Smooth muscle cell (in vitro differentiated cells): ENCODE results near the gene ATXN1. TPM values are rescaled to one million over a fixed set of nuclear protein-coding genes. Genes with fewer than 3 reads are reported as not detected.

Experiments used
- DNase-seq: peaks from one replicate; lab custom pipeline; 2025; ENCODE audit not compliant: unreplicated experiment; lab: John Stamatoyannopoulos, UW
- H2AFZ ChIP-seq: fragments of 200-600 bp; sonication (generic); 2 replicates; pipeline ENCODE4 v1.6.0; 2016; ENCODE audit warnings: antibody characterized with exemption, low read depth, mild to moderate bottlenecking
- H3F3A ChIP-seq: fragments of 200-600 bp; sonication (generic); 2 replicates; pipeline ENCODE4 v1.6.0; 2017; ENCODE audit warnings: antibody characterized with exemption, low read depth
- H3K27ac ChIP-seq: fragments of 200-600 bp; sonication (generic); 2 replicates; pipeline ENCODE4 v1.5.1; 2016; ENCODE audit warnings: low read depth, mild to moderate bottlenecking
- H3K27me3 ChIP-seq: fragments of 200-600 bp; sonication (generic); 2 replicates; pipeline ENCODE4 v1.6.1; 2016; ENCODE audit warnings: low read depth, mild to moderate bottlenecking
- H3K36me3 ChIP-seq: fragments of 200-600 bp; sonication (generic); 2 replicates; pipeline ENCODE4 v1.5.1; 2016; ENCODE audit warnings: low read depth
- H3K4me1 ChIP-seq: fragments of 200-600 bp; sonication (generic); 2 replicates; pipeline ENCODE4 v1.5.1; 2016; ENCODE audit warnings: low read depth
- H3K4me2 ChIP-seq: fragments of 200-600 bp; sonication (generic); 2 replicates; pipeline ENCODE4 v1.6.0; 2016; ENCODE audit warnings: mild to moderate bottlenecking
- H3K4me3 ChIP-seq: fragments of 200-600 bp; sonication (generic); 2 replicates; pipeline ENCODE4 v1.5.1; 2016; ENCODE audit warnings: mild to moderate bottlenecking
- H3K79me2 ChIP-seq: fragments of 200-600 bp; sonication (generic); 2 replicates; pipeline ENCODE4 v1.6.0; 2016; ENCODE audit warnings: low read depth, mild to moderate bottlenecking
- H3K9ac ChIP-seq: fragments of 200-600 bp; sonication (generic); 2 replicates; pipeline ENCODE4 v1.6.0; 2016; ENCODE audit warnings: low read depth
- H3K9me3 ChIP-seq: fragments of 200-600 bp; sonication (generic); replicated peaks from 2 replicates; pipeline ENCODE4 v1.5.1; 2016; ENCODE audit warnings: low read depth
- H4K20me1 ChIP-seq: fragments of 200-600 bp; sonication (generic); 2 replicates; pipeline ENCODE4 v1.6.0; 2016; ENCODE audit warnings: low read depth
- WGBS: methylation state at CpG from one replicate; pipeline ENCODE4 v1.1.7; 2016; ENCODE audit warnings: low lambda C conversion rate; 5-methylcytosine and 5-hydroxymethylcytosine counted together
- polyA plus RNA-seq: library from polyadenylated mRNA; unstranded; fragments of >200 nt; fragmentation: Nextera tagmentation; extraction: Ambion mirVana; gene quantifications from 2 replicates; pipeline ENCODE4 v1.2.1, GENCODE V29; 2016
- total RNA-seq: library from RNA; depleted of rRNA; stranded (reverse); fragments of >200 nt; gene quantifications from 2 replicates; pipeline ENCODE4 v1.2.3, GENCODE V29; 2014
- TF ChIP-seq, protein P1 (sequence below): fragments of 200-600 bp; sonication (generic); IDR thresholded peaks from 2 replicates; pipeline ENCODE4 v1.5.1; 2017; ENCODE audit warnings: borderline replicate concordance, mild to moderate bottlenecking, antibody characterized with exemption; ENCODE audit not compliant: insufficient read depth, poor library complexity, severe bottlenecking

The ATXN1 gene
- total and polyA plus RNA-seq, 2 experiments from 2014 or later, result 17.9 to 40.6 TPM

DNA sequence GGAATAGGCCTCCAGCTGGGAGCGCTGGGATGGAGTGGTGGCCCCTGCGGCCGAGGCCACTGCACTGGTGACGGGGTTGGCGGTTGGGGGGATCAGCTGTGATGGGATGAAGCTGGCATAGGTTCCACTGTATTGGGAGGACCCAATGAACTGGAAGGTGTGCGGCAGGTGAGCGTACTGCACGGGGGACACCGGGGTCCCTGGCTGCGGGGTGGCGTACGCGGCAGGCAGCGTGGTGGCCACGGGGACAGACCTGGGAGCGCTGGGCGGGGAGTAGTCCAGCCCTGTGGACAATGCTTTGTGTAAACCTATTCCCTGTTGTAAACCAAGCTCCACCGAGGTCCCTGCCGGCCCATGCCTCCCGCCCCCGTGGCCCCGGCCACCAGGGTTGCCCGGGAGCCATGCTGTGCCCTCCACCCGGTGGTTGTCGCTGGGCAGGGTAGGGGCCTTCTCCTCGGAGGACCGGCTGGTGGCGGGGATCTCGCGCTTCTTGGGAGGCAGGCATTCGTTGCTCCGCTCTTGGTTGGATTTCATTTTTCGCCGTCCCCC is 433.4 kb downstream of the ATXN1 start:
- Histone ChIP-seq H3K79me2 (peaks cover 14% of the 10 kb centered on the region), H3K4me3 (no peak overlapping the region), H3K9ac (no peak overlapping the region), H3K27me3 (no peaks in the 10 kb centered on the region), H4K20me1 (peaks cover 84% of the 10 kb centered on the region), H3K36me3 (peaks cover 4% of the 10 kb centered on the region), H3K4me2 (no peak overlapping the region), H3K4me1 (peaks cover 6% of the 10 kb centered on the region), H3F3A (peaks cover 16% of the 10 kb centered on the region), H3K27ac (no peak overlapping the region), H3K9me3 (no peaks in the 10 kb centered on the region), H2AFZ (no peak overlapping the region)
- TF ChIP-seq, protein P1, sequence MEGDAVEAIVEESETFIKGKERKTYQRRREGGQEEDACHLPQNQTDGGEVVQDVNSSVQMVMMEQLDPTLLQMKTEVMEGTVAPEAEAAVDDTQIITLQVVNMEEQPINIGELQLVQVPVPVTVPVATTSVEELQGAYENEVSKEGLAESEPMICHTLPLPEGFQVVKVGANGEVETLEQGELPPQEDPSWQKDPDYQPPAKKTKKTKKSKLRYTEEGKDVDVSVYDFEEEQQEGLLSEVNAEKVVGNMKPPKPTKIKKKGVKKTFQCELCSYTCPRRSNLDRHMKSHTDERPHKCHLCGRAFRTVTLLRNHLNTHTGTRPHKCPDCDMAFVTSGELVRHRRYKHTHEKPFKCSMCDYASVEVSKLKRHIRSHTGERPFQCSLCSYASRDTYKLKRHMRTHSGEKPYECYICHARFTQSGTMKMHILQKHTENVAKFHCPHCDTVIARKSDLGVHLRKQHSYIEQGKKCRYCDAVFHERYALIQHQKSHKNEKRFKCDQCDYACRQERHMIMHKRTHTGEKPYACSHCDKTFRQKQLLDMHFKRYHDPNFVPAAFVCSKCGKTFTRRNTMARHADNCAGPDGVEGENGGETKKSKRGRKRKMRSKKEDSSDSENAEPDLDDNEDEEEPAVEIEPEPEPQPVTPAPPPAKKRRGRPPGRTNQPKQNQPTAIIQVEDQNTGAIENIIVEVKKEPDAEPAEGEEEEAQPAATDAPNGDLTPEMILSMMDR, result no peak
- DNase-seq, result no peak
- WGBS, result 95% methylated on average over 32 of the region's 34 CpGs

DNA sequence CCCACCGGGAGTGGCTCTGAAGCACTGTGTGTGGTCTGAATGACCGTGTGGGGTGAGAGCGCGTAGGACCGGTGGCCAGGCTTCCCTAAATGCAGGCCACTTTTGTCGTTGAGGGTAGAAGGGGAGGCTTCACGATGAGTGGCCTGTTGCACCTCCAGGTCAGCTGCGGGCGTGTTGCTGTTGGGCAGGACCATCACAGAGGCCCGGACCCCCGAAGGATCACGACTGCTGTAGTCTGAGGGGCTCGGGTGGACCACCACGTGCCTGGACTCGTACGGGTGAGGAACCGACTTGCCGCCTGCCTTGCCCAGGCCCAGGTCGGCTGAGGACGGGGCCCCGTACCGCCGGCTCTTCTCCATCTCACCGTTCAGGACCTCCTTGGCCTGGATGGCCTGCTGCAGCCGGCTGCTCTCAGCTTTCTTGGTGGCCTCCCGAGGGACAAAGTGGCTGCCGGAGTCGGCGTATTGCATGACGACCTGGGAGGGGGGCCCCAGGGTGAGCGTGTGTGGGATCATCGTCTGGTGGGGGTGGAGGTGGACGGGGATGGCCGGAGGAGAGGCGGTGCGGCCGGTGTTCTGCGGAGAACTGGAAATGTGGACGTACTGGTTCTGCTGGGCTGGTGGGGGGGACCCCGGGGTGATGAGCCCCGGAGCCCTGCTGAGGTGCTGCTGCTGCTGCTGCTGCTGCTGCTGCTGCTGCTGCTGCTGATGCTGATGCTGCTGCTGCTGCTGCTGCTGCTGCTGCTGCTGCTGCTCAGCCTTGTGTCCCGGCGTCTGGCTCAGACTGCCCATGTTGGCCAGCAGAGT is 434.1 kb downstream of the ATXN1 start:
- DNase-seq, result no peak
- TF ChIP-seq, protein P1, result no peak
- Histone ChIP-seq H3K27ac (no peak overlapping the region), H3K27me3 (no peaks in the 10 kb centered on the region), H3K4me3 (no peak overlapping the region), H3K4me2 (no peak overlapping the region), H3K36me3 (peaks cover 4% of the 10 kb centered on the region), H3K4me1 (peaks cover 6% of the 10 kb centered on the region), H3K9ac (no peak overlapping the region), H3K9me3 (no peaks in the 10 kb centered on the region), H2AFZ (no peak overlapping the region), H4K20me1 (peaks cover 85% of the 10 kb centered on the region), H3K79me2 (peaks cover 14% of the 10 kb centered on the region), H3F3A (peaks cover 10% of the 10 kb centered on the region)
- 95% methylated on average over 39 of the region's 43 CpGs for WGBS

DNA sequence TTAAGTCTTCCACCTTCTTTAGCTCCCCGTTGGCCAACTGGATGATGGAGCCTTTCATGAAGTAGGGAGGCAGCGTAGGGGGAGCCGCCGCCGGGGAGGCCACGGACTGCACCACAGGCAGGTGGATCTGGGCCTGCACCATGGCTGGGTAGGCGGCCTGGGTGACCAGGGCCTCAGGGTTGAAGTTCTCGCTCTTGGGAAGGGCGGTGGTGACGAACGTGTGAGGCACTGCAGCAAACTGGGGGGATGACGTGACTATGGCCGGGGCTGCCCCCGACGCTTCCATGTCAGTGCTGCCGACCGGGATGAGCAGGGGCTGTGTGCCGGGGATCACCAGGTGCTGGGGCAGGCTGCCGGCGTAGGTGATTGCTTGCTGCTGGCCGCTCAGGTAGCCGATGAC is 434.7 kb downstream of the ATXN1 start:
- H2AFZ ChIP-seq, result no peak overlapping the region
- no peak overlapping the region for H3K9ac ChIP-seq
- 97% methylated on average over 22 of the region's 22 CpGs for WGBS

More for the DNA sequence above, 434.7 kb downstream of the ATXN1 start:
- TF ChIP-seq, protein P1, result no peak
- peaks cover 14% of the 10 kb centered on the region for H3K79me2 ChIP-seq
- H3F3A ChIP-seq, result peaks cover 8% of the 10 kb centered on the region
- H3K4me3 ChIP-seq, result no peak overlapping the region
- no peaks in the 10 kb centered on the region for H3K27me3 ChIP-seq
- peaks cover 86% of the 10 kb centered on the region for H4K20me1 ChIP-seq
- H3K4me2 ChIP-seq, result no peak overlapping the region
- H3K36me3 ChIP-seq, result peaks cover 4% of the 10 kb centered on the region
- H3K4me1 ChIP-seq, result peaks cover 1% of the 10 kb centered on the region
- H3K27ac ChIP-seq, result no peak overlapping the region
- DNase-seq, result no peak
- no peaks in the 10 kb centered on the region for H3K9me3 ChIP-seq
